Kidney epithelial cell (primary cell): Measurements from ENCODE around the gene ZACN. TPM values are rescaled to one million over a fixed set of nuclear protein-coding genes. Genes with fewer than 3 reads are reported as not detected.

ENCODE experiments used
- DNase-seq: peaks from one replicate; pipeline ENCODE4 v3.0.0-alpha.2; 2010; ENCODE audit warnings: low read depth
- H3K27me3 ChIP-seq: 2 replicates; pipeline ENCODE4 v1.6.0; 2011; ENCODE audit warnings: low read length; ENCODE audit not compliant: control insufficient read depth, insufficient read depth
- H3K36me3 ChIP-seq: 2 replicates; pipeline ENCODE4 v1.5.1; 2011; ENCODE audit warnings: low read length; ENCODE audit not compliant: control insufficient read depth, insufficient read depth
- H3K4me3 ChIP-seq: 2 replicates; pipeline ENCODE4 v1.5.1; 2011; ENCODE audit warnings: low read depth, mild to moderate bottlenecking, control low read depth, low read length
- CTCF ChIP-seq: IDR thresholded peaks from 2 replicates; pipeline ENCODE4 v1.5.1; 2011; ENCODE audit warnings: mild to moderate bottlenecking, moderate library complexity, low read length, control low read depth, inconsistent platforms; ENCODE audit not compliant: insufficient read depth, poor library complexity, severe bottlenecking
- total RNA-seq: library from RNA; depleted of rRNA; stranded (reverse); fragments of >200 nt; gene quantifications from 2 replicates; pipeline ENCODE4 v1.2.3, GENCODE V29; 2015

Gene ZACN
- total RNA-seq, 1 donor from 2014 or later = not detected

GRCh38 chr17:76095943-76096342 lies 17.0 kb downstream of the ZACN start:
- Histone ChIP-seq H3K27me3 (no peaks in the 10 kb centered on the region), H3K4me3 (no peak overlapping the region), H3K36me3 (peaks cover 7% of the 10 kb centered on the region)
- no peak for TF ChIP-seq CTCF
- DNase-seq = no peak

GRCh38 chr17:76097716-76098295 lies 18.8 kb downstream of the ZACN start:
- DNase-seq = no peak
- peaks cover 7% of the 10 kb centered on the region for H3K36me3 ChIP-seq
- no peak for TF ChIP-seq CTCF
- H3K27me3 ChIP-seq = no peaks in the 10 kb centered on the region
- no peak overlapping the region for H3K4me3 ChIP-seq

- no peak for DNase-seq
- no peak for TF ChIP-seq CTCF
These were observed 23.9 kb downstream of the ZACN start for GRCh38 chr17:76102944-76103273.

GRCh38 chr17:76103274-76104139 lies 24.5 kb downstream of the ZACN start, which contains the start of gene EXOC7:
TSS of gene EXOC7 (minus strand) at chr17:76103787. CDS start at chr17:76103692, 95 bp downstream.
- no peaks in the 10 kb centered on the region for H3K36me3 ChIP-seq
- DNase-seq = peak; percentile 53

More at GRCh38 chr17:76102944-76103273, 23.9 kb downstream of the ZACN start:
- Histone ChIP-seq H3K4me3 (peak overlapping the region; percentile 88), H3K36me3 (no peaks in the 10 kb centered on the region), H3K27me3 (no peaks in the 10 kb centered on the region)

GRCh38 chr17:76104140-76104895 lies 25.3 kb downstream of the ZACN start:
- DNase-seq = no peak
- Histone ChIP-seq H3K4me3 (peak overlapping the region; percentile 88), H3K36me3 (no peaks in the 10 kb centered on the region), H3K27me3 (no peaks in the 10 kb centered on the region)
- no peak for TF ChIP-seq CTCF

More at GRCh38 chr17:76103274-76104139, 24.5 kb downstream of the ZACN start, which contains the start of gene EXOC7:
- peak; percentile 8 for TF ChIP-seq CTCF
- H3K27me3 ChIP-seq = no peaks in the 10 kb centered on the region
- peak within 1 kb of the TSS; percentile 88 for H3K4me3 ChIP-seq
